Superior temporal gyrus (tissue), 1 donor: ENCODE measurements around the gene AGA.

Experiments
- DNase-seq: peaks from one replicate; pipeline ENCODE4 v3.0.0-alpha.2; 2016; ENCODE audit errors: extremely low spot score

Gene AGA

DNA sequence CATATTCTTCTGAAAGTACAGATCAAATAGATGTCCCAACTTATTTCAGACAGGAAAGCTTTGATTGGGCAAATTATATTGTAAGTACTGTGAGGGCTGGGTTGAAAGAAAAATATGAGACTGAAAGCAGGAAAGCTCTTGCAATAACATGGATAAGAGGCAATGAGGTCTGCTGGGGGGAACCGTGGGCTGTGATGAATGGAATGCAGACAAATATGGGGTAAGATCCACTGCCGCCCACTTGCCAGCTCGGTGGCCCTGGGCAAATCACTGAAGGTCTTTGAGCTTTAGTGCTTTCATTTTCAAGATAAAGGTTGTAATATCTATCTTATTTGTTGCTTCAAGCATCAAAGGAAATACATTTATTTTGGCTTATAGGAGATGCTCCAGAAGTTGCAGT is 51.0 kb downstream of the AGA start:
- DNase-seq, result no peak

GRCh38 chr4:177386278-177386815 is 55.9 kb downstream of the AGA start:
- DNase-seq, result no peak

DNA sequence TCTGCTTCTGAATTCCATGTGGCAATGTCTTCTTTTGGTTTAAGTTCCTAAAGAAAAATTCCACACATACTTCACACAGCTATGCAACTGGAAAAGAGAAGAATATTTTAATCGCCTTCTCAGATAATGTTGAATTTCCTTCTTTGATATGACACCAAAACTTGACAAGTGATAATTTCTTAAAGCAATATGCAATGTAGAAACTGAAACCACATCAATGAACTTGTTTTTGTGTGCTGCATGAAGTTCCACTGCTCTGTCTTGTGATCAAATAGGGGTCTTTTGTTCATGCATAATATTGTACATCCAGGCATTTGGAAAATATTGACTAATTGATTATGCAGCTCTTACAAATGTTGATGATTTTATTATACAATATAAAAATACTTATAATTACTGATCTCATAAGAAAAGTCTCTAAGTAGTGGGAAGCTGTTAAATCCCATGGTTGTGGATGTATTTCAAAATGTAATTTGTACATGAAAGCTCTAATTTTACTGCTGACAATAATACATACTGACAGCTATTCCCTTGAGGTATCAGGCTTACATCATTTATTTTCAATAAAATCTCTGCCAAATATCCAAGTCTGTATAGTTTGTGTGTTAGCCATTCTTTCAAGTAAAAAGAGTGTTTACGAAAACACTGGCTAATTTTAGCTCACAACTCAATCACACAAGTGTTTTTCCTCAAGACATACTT is 56.5 kb downstream of the AGA start:
- no peak for DNase-seq

DNA sequence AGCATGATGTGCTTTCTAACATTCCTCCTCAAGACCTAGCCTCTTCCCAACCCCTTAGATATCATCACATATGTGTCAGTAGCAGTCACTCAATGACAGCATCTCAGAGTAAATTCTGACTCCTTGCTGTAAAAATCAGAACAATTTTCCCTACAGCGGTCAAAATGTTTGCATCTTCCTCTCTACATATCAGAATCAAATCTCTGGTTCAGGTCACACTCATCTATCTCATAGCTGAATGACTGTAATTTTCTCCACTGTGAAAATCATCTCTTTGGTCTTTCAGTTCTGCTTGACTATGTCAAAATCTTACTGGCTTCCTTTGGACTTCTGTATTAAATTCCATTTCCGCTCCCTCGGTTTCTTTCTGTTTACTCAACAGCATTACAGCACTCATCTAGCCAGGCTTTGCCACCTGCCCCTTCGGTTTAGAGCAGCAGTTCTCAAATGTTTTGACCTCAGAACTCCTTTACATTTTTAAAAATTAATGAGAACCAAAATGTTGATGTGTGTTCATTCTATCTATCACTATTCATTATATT is 57.3 kb downstream of the AGA start:
- DNase-seq, result no peak

DNA sequence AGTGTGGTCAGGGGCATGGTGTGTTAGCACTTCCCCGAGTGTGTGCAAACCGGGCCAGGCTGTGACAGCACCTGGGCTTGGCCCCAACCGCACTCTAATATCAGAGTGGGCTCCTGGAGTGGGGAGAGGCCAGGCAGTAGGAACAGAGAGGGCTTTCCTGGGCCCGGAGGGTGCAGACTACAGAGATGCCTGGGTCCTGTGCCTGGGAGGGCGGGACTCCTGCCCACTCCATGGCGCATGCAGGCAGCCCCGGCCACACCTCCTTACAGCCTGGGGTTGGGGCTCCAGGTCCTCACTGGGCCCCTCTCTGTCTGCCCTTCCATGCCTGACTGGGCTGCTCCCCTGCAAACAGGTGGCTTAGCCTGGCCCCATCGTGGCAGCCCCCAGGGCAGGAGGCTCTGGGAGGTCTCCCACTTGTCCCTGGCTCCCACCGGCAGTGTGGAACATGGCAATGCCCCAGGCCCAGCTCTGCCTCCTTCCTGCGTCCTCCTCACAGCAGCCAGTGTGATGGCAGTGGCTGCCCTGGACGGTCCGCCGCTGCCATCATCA is 60.4 kb downstream of the AGA start:
- no peak for DNase-seq
